ENCODE results near the gene CHRNA3. TPM values are rescaled to one million over a fixed set of nuclear protein-coding genes. Genes with fewer than 3 reads are reported as not detected.
"Not testable (repeated sequence)": the region's sequence is repeated elsewhere in the genome, so short reads cannot be mapped to it uniquely, and the experiment has no call there.

CHRNA3 gene
- total RNA-seq, 1 donor from 2014 or later, result not detected

DNA sequence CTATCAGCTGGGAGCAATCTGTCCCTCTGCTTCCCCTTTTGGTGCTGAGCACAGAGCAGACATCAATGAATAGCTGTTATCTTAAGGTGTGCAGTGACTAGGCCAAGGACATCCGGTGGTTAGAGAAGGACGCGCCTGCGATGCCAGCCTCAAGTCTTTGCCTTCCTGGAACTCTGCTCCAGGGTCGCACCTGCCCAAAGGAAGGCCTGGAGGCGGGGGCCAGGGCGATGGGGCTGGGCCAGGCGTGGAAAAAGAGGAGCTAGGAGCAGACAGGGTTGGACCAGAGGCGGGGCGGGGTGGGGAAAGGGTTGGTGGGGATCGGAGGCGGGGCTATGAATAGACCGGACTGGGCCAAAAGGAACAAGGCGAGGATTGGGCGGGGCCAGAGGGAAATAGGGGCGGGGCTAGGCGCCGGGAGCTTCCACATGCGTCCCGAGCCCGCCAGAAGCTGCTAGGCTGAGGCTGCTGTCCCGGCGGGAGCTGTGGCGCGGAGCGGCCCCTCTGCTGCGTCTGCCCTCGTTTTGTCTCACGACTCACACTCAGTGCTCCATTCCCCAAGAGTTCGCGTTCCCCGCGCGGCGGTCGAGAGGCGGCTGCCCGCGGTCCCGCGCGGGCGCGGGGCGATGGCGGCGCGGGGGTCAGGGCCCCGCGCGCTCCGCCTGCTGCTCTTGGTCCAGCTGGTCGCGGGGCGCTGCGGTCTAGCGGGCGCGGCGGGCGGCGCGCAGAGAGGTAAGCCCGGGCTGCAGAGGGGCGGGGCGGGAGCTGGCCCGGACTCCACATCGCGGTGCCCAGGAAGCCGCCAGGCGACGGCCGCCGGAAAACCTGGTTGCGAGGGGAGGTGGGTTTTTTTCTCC, 55.5 kb downstream of the CHRNA3 start, which contains the start of gene CHRNA5:
Gene CHRNA5 (plus strand): TSS at position 424 of the 854 bp plus-strand sequence. CDS start 200 bp downstream, at position 624.
- intact Hi-C loops (cut with micrococcal nuclease), result no loop called here

DNA sequence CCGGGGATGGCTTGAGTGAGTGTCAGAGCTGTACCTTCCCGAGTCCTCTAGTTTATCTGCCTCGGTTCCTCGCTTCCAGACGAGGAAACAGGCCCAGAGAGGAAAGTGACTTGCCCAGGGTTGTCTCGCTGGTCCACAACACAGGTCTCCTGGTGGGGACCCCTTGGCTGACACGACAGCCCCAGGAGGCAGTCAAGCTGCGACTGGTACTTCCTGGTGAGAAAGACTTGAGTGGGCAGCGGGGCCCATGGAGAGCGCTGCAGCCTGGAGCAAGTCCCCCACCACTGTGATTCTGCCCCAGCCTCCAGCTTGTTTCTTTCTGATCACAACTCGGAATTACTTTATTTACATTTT, 56.1 kb downstream of the CHRNA3 start:
- intact Hi-C loops (cut with micrococcal nuclease), result no loop called here

DNA sequence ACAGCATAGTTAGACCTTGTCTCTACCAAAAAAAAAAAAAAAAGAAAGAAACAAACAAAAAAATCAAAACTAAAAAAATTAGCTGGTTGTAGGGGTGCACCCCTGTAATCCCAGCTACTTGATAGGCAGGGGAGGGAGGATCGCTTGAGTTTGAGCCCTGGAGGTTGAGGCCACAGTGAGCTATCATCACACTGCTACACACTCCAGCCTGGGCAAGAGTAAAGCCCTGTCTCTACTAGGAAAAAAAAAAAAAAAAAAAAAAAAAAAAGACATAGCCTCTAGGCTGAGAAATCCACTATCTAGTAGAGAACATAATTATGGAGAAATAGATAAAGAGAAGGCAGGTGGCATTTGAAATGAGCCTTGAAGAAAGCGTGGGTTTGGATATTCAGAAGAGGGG, 57.7 kb downstream of the CHRNA3 start:
- intact Hi-C loops (cut with micrococcal nuclease), result no loop called here

DNA sequence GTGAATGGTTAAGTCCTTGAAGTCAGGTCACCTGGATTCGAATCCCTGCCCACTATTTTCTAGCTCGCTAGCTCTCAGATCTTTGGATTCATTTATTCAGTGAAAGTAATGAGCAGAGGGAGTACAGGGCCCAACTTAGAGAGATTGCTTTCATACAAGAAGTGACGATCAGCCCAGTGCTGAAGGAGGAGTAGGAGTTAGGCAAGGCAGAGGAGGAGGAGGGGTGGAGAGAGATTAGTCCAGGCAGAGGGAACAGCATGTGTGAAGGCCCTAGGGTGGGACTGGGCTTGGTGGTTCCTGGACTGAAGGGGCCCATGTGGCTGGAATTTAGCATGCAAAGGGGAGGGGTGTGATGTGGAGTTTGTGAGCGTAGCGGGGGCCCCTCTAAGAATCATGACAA, 59.3 kb downstream of the CHRNA3 start:
- intact Hi-C loops (cut with micrococcal nuclease), result no loop called here

DNA sequence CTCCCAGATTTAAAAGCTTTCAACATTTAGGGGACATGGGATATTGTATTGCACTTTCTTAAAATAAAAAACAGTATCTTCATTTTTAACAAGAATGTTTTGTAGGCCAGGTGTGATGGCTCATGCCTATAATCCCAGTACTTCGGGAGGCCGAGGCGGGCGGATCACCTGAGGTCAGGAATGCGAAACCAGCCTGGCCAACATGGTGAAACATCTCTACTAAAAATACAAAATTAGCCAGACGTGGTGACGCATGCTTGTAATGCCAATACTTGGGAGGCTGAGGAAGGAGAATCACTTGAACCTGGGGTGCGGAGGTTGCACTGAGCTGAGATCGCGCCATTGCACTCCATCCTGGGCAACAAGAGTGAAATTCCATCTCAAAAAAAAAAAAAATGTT, 60.6 kb downstream of the CHRNA3 start:
- intact Hi-C loops (cut with micrococcal nuclease), result not testable (repeated sequence)

DNA sequence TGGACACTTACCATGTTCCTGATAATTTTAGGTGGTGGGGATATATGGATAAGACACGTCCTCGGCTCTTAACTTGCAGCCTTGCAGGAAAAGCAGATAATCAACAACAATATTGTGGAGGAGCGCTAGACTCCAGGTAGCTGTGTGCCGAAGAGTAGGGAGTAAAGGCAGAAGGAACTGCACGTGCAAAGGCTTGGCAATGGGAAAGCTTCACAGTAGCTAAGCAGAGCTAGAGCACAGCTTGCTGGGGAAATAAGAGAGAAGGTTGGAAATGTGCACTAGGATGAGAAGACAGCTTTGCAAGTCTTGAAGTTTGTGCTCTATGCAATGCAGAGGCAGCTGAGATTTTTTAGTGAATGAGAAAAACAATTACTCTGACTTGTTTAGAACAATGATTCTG, 68.2 kb downstream of the CHRNA3 start:
- intact Hi-C loops (cut with micrococcal nuclease), result no loop called here

DNA sequence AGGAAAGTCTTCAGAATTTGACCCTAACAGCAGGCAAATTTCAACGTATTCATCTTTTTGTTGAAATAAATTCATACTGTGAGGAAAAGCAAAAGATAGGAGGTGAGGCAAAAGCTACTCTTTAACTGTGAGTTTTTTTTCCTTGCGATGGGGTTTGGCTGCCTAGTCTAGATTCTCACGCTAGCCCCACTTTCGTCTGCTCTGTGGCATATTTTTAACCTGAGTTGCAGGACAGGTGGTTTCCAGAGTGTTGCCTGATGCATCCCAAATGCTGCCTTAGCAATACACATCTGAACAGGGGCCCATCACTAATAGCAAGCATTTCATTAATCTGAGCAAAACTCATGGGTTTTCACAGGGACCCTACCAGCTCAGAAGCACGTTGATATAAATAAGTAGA, 68.9 kb downstream of the CHRNA3 start:
- intact Hi-C loops (cut with micrococcal nuclease), result no loop called here

DNA sequence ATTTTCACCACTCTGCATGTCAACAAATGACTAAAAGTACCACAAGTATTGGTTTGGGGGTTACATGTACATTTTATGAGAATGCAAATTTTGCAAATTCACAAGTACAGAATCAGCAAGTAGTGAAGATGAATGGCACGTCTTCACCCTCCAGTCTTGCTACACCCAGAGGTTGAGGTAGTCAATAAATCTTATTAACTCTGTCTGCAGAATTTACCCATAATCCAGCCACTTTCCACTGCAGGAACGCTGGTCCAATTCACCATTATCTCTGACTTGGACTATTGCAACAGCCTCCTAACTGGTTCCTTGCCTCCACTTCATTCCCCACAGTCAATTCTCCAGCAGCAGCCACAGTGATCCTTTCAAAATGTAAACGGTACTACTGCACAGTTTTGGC, 70.0 kb downstream of the CHRNA3 start:
- intact Hi-C loops (cut with micrococcal nuclease), result no loop called here

DNA sequence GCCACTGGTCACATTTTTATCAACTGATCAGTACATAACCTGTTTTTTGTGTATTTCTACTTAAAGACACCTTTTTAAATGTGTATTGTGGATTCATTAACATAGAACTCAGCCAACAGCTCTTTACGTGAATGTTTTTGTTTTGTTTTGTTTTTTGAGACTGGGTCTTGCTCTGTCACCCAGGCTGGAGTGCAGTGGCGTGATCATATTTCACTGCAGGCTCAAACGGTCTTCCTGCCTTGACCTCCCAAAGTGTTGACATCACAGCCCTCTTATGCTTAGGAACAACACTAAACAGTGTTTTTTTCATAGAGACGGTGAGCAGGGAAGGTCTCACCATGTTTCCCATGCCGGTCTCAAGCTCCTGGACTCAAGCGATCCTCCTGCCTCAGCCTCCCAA, 70.6 kb downstream of the CHRNA3 start:
- intact Hi-C loops (cut with micrococcal nuclease), result no loop called here

Other genes starting within 250 kb of the CHRNA3 start
- 72.8 and 78.6 TPM in 2 replicates for gene IREB2, start 182.8 kb downstream of the CHRNA3 start, total RNA-seq
- 0.77 and 1.2 TPM in 2 replicates for gene HYKK, start 113.4 kb downstream of the CHRNA3 start, total RNA-seq
- 292 TPM in 2 replicates for gene PSMA4, start 80.6 kb downstream of the CHRNA3 start, total RNA-seq
- gene CHRNA5, start 55.5 kb downstream of the CHRNA3 start, total RNA-seq, result 3.8 and 5.0 TPM in 2 replicates
- not detected in 2 replicates for gene CHRNB4, start 20.2 kb upstream of the CHRNA3 start, total RNA-seq
- 2.3 and 2.5 TPM in 2 replicates for gene ADAMTS7, start 190.5 kb upstream of the CHRNA3 start, total RNA-seq